HG02970 (cell line): ENCODE data around the gene CDC42SE1.

ENCODE experiments used
- ATAC-seq: cut with Tn5 transposase; IDR thresholded peaks from one replicate; pipeline ENCODE4 v1.9.1; 2021; ENCODE audit warnings: mild to moderate bottlenecking, moderate library complexity, moderate number of reproducible peaks; ENCODE audit not compliant: unreplicated experiment, low FRiP score

Gene CDC42SE1

GRCh38 chr1:151054971-151055547 lies 4.4 kb downstream of the CDC42SE1 start:
- ATAC-seq: no peak

GRCh38 chr1:151051356-151052009 lies 7.9 kb downstream of the CDC42SE1 start:
- no peak for ATAC-seq

DNA sequence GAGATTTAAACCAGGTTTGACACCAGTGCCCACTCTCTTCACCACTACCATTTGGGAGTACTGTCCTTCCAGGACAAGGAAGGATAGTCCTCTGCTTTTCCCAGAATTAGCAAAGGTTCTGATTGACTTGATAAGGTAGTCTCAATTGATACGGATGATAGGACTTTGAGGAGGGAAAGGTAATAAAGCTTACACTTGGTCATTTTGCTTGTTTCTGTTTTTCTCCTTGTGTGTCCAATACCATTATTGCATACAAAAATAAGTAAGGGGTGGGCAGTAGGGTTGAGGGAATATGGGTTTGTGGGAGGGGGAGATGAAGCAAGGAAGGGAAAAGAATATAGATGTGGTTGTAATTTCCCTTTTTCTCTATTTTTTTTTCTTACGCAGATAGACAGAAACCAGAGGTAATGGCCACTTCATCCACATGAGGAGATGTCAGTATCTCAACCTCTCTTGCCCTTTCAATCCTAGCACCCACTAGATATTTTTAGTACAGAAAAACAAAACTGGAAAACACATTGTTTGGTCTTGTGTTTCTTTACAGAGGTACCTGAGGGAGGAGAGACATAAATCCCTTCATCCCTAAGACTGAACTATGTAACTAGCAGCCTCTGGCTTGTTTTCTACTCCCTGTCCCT lies 9.3 kb downstream of the CDC42SE1 start:
- no peak for ATAC-seq

DNA sequence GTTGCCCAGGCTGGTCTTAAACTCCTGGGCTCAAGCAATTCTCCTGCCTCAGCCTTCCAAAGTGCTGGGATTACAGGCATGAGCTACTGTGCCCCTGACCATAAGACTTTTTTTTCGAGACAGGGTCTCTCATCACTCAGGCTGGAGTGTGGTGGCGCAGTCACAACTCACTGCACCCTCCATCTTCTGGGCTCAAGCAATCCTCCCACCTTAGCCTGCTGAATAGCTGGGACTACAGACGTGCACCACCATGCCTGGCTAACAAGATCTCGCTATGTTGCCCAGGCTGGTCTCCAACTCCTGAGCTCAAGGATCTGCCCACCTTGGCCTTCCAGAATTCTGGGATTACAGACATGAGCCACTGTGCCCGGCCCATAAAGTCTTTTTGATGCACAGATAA lies 10.0 kb downstream of the CDC42SE1 start:
- no peak for ATAC-seq

GRCh38 chr1:151048645-151049032 lies 10.8 kb downstream of the CDC42SE1 start:
- no peak for ATAC-seq

GRCh38 chr1:151047925-151048644 lies 11.3 kb downstream of the CDC42SE1 start:
- no peak for ATAC-seq

GRCh38 chr1:151047591-151047924 lies 11.9 kb downstream of the CDC42SE1 start, which contains the start of gene C1orf56:
Gene C1orf56, plus strand, starts transcription at chr1:151047751. Its CDS starts 97 bp downstream, at chr1:151047848.
- no peak for ATAC-seq

- ATAC-seq: no peak
These were observed 16.3 kb downstream of the CDC42SE1 start for GRCh38 chr1:151043163-151043562.

GRCh38 chr1:151039521-151039920 lies 19.9 kb downstream of the CDC42SE1 start:
- ATAC-seq: no peak

DNA sequence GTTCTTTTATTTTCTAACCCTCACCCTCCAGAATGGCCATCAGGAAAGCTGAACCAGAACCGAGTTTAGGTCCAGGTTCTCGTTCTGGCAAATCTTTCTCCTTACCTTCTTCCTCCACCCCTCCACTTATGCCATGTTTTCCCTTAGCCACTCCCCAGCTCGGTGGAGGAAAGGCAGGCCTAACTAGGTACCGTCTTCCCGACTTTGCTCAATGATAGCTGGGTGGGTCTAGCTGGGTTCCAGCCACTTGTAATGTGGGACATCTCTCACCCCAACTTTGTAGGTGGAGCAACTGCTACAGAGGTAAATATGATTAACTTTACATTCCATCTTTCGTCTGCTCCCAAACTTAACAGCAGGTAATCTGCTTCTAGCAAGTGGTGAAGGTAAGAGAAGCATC lies 22.4 kb downstream of the CDC42SE1 start:
- ATAC-seq: no peak

DNA sequence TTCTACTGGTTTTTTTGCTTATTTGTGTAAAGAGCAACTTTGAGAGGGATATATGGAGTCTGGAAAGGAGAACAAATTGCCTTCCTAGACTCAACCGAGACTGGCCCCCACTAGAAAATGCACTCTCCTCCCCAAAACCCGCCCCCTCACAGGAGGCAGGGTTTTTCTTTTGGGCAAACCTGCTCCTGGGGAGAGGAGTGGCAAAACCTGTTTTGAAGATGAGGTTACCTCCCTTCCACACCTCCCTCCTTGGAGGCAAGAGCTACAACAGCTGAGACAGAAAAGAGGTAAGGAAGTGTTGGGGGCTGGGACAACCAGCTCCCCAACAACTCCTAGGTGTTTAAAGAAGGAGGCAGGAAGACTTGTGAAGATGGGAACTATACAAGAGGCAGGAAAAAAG lies 23.1 kb downstream of the CDC42SE1 start, which contains the start of gene BNIPL:
Gene BNIPL, plus strand, starts transcription at position 231 of the 400 bp plus-strand sequence. Its CDS starts 140 bp downstream, at position 371.
- no peak for ATAC-seq

GRCh38 chr1:151035167-151035566 lies 24.3 kb downstream of the CDC42SE1 start:
- ATAC-seq: no peak

DNA sequence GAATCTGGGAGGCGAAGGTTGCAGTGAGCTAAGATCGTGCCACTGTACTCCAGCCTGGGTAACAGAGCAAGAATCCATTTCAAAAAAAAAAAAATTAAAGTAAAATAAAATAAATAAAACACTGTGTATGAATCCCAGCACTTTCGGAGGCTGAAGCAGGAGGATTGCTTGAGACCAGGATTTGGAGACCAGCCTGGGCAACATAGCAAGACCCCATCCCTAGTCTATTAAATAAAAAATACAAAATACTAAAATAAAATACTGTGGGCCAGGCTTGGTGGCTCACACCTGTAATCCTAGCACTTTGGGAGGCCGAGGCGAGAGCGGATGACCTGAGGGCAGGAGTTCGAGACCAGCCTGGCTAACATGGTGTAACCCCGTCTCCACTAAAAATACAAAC lies 27.3 kb downstream of the CDC42SE1 start:
- no peak for ATAC-seq

GRCh38 chr1:151026460-151026859 lies 33.0 kb downstream of the CDC42SE1 start:
- no peak for ATAC-seq

- ATAC-seq: no peak
These were observed 34.8 kb downstream of the CDC42SE1 start for GRCh38 chr1:151024540-151025146.

DNA sequence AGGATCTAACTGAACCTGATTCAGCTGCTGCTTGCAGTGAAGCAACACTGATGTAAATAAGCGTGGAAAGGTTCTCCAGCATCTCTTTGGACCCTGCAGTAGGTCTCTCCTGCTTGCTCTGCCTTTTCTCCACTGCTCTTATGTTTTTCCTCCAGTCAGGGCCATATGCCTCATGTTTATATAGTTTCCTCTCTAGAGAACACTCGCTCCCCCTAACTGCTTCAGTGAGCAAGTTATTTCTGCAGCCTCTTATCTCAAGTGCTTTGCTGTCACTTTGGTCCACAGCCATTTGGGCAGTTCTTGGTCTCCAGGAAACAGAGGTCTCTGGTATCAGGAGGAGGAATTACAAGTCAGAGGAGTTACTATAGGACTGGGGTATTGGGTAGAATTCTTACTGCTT lies 45.9 kb downstream of the CDC42SE1 start:
- no peak for ATAC-seq

DNA sequence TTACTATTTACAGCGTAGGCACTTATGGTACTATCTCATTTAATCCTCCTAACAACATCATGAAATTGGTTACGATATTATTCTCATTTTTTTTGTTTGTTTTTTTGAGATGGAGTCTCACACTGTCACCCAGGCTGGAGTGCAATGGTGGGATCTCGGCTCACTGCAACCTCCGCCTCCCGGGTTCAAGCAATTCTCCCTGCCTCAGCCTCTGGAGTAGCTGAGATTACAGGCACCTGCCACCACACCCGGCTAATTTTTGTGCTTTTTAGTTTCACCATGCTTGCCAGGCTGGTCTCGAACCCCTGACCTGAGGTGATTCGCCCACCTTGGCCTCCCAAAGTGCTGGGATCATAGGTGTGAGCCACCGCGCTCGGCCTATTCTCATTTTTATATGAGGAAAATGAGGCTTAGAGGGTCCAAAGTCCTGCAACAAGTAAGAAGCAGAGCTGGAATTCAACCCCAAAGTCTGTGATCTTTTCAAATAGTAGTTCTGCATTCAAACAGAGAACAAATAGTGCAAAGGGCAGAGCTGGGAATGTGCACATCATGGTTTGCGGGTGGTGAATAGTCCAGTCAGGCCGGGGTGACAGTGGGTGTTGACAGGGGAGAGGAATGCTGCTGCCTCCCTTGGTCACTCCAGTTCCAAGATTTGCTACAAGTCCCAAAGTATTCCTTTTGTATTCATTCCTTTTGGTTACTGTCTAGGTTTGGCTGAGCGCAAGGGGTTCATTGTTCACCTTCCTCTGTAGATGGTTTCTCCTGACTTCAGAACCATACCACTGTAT lies 46.5 kb downstream of the CDC42SE1 start:
- no peak for ATAC-seq

GRCh38 chr1:151011154-151011850 lies 48.1 kb downstream of the CDC42SE1 start:
- ATAC-seq: no peak

DNA sequence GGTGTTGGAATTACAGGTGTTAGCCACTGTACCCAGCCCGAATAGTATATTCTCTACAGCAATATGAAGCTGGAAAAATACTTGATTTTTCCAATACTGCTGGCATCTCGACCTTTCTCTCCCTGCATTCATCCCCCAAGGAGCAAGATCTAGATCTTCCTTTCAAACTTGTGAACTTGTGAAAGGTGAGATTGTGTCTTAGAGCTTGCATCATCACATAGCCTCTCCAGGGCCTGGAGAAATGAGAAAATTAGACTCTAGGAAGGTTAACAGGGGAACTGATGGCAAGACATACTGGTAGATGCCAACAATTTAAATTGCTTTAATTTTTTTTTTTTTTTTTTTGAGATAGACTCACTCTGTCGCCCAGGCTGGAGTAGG lies 49.1 kb downstream of the CDC42SE1 start:
- ATAC-seq: no peak
